Fibroblast of peridontal ligament (primary cell): ENCODE measurements around the gene KIAA2012.

Experiments
- DNase-seq: peaks from one replicate; pipeline ENCODE4 v3.0.0-alpha.2; 2010; ENCODE audit errors: extremely low read depth

KIAA2012 gene

GRCh38 chr2:202072737-202073401, at the start of gene KIAA2012:
Gene KIAA2012, plus strand, starts transcription at chr2:202073255. Its CDS starts 373 bp downstream, at chr2:202073628.
- DNase-seq = no peak

GRCh38 chr2:202023904-202024266, 49.2 kb upstream of the KIAA2012 start:
- DNase-seq = no peak

- no peak for DNase-seq
These were observed 48.2 kb upstream of the KIAA2012 start for GRCh38 chr2:202024871-202025270.

- no peak for DNase-seq
These were observed 47.2 kb upstream of the KIAA2012 start for GRCh38 chr2:202025816-202026215.

GRCh38 chr2:202026507-202026906, 46.5 kb upstream of the KIAA2012 start:
- no peak for DNase-seq

GRCh38 chr2:202030691-202031090, 42.4 kb upstream of the KIAA2012 start:
- peak; percentile 72 for DNase-seq

GRCh38 chr2:202031246-202031951, 41.7 kb upstream of the KIAA2012 start:
- DNase-seq = peak; percentile 50

- no peak for DNase-seq
These were observed 40.2 kb upstream of the KIAA2012 start for GRCh38 chr2:202032846-202033316.

- peak; percentile 92 for DNase-seq
These were observed 39.5 kb upstream of the KIAA2012 start, which contains the start of gene FZD7 for GRCh38 chr2:202033317-202034248. Gene FZD7, plus strand, starts transcription at chr2:202033855. Its CDS starts 793 bp downstream, at chr2:202034648.

GRCh38 chr2:202034249-202035088, 38.6 kb upstream of the KIAA2012 start:
- no peak for DNase-seq

- DNase-seq = peak; percentile 87
These were observed 37.7 kb upstream of the KIAA2012 start for GRCh38 chr2:202035089-202035940.

GRCh38 chr2:202035941-202036372, 37.1 kb upstream of the KIAA2012 start:
- no peak for DNase-seq

GRCh38 chr2:202036601-202037037, 36.4 kb upstream of the KIAA2012 start:
- no peak for DNase-seq

GRCh38 chr2:202037086-202037485, 36.0 kb upstream of the KIAA2012 start:
- DNase-seq = peak; percentile 81

- DNase-seq = peak; percentile 53
These were observed 34.4 kb upstream of the KIAA2012 start for GRCh38 chr2:202038471-202039277.

GRCh38 chr2:202039278-202040078, 33.6 kb upstream of the KIAA2012 start:
- DNase-seq = no peak

- no peak for DNase-seq
These were observed 32.8 kb upstream of the KIAA2012 start for GRCh38 chr2:202040079-202040844.

GRCh38 chr2:202042444-202042843, 30.6 kb upstream of the KIAA2012 start:
- no peak for DNase-seq
